GM18526 (cell line): ENCODE measurements around the gene FAHD1.

Experiments
- POLR2A ChIP-seq: IDR thresholded peaks from 3 replicates; pipeline ENCODE4 v1.6.1; 2011; ENCODE audit not compliant: insufficient read length; ENCODE audit errors: extremely low read depth

FAHD1 gene

GRCh38 chr16:1877804-1878203, 50.8 kb downstream of the FAHD1 start:
- no peak for TF ChIP-seq POLR2A

- no peak for TF ChIP-seq POLR2A
Measured at GRCh38 chr16:1878256-1878655, 51.2 kb downstream of the FAHD1 start.
